IPS DF 4.7 (cell line): ENCODE results near the gene MS4A2.
"Not testable (repeated sequence)": the region's sequence is repeated elsewhere in the genome, so short reads cannot be mapped to it uniquely, and the experiment has no call there.

Experiments
- DNase-seq: peaks from one replicate; pipeline ENCODE4 v3.0.0-alpha.2; 2013; ENCODE audit warnings: low spot score; ENCODE audit errors: extremely low read depth

Gene MS4A2

GRCh38 chr11:60088364-60088763, at the start of gene MS4A2:
Gene MS4A2 (plus strand): TSS chr11:60088664. CDS start chr11:60088766, 102 bp downstream.
- DNase-seq: no peak

- no peak for DNase-seq
Observed at GRCh38 chr11:60040109-60040508, 48.4 kb upstream of the MS4A2 start, which contains the start of gene OOSP2. Gene OOSP2 (plus strand): TSS chr11:60040409. CDS start chr11:60040460, 51 bp downstream.

- DNase-seq: not testable (repeated sequence)
Observed at GRCh38 chr11:60050422-60050821, 38.0 kb upstream of the MS4A2 start.

GRCh38 chr11:60050839-60051238, 37.6 kb upstream of the MS4A2 start:
- not testable (repeated sequence) for DNase-seq

DNA sequence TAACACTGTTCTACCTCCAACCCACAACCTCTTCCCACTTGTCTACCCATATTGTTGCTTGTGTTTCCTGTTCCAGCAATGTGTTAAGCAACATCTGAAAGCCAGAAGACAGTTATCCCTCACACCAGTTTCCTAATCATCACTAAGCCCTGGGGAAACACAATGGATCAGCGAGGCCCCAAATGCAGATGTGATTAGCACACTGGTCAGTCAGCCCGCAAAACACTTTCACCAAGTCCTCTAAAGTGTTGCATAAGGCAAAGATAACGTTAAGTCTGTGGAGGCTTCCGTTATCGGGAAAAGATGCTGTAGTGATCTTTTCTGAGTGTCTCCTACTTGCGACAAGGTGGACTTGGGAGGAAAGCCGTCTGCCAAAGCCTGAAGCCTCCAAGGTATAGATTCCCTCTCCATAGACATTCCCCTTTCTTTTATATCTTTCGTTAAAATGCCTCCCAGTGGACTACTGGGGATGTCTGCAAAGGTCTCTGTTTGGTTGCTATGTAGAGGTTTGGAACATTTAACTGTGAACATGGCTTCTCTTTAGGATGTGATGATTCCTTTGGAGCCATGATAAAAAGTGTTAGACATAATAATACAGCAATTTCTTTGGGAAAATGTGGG, 32.0 kb upstream of the MS4A2 start, which contains the start of gene MS4A3:
Gene MS4A3 (plus strand): TSS at position 317 of the 621 bp plus-strand sequence. CDS start 4,496 bp downstream, outside the sequence.
- no peak for DNase-seq

DNA sequence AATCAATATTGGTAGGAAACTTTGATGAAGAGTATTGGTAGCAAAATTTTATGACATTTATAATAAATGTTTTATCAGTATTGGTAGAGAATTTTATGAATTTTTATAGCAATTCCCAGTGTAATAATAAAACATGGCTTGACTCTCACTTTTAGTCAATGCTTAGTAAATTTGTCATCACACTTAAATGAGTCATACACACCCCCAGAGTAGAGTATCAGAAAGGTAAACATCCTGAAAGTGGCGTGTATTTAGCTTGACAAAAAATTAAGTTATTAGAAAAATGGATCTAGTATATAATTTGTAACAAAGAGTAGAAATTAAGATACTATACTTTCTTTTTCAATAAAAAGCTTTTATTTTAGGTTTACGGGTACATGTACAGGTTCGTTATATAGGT, 29.4 kb upstream of the MS4A2 start:
- no peak for DNase-seq

DNA sequence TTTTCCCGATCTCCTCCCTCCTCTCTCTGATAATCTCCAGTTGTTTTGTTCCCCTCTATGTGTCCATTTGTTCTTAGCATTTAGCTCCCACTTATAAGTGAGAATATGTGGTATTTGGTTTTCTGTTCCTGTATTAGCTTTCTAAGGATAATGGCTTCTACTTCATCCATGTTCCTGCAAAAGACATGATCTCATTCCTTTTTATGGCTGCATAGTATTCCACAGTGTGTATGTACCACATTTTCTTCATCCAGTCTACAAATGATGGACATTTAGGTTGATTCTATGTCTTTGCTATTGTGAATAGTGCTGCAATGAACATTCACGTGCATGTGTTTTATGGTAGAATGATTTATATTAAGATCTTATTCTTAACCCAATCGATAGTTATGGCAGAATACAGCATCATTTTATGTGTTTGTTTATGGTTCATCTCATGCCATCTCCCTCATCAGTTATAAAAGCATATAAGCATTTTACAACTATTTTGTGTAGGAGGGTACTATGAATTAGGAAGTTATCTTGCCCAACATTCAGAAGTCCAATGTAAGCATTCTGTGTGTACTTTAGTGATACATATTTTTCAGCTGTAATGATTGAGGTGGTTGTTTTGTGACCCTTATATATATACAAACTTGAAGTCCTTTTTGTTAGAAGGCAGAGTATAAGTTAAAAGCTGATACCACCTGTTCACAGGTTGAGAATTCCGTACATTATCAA, 28.8 kb upstream of the MS4A2 start:
- DNase-seq: no peak

GRCh38 chr11:60064111-60064510, 24.4 kb upstream of the MS4A2 start:
- no peak for DNase-seq

DNA sequence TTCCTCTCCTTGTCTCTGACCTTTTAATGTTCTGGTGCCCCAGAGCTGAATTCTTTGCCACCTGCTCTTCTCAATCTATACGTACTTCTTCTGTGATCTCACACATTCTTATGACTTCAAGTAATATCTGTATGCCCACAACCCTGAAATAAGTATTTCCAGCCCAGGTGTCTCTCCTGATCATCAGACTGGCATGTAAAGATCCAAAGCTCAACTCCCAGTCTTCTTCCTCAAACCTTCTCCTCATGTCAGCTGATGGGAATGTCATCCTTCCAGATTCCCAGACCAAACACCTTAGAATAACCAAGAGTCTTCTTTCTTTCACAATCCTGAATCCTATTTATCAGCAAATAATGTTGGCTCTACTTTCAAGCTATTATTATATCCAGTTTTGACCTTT, 22.7 kb upstream of the MS4A2 start:
- no peak for DNase-seq

- DNase-seq: no peak
Observed at GRCh38 chr11:60069450-60069849, 19.0 kb upstream of the MS4A2 start.

GRCh38 chr11:60071644-60072043, 16.8 kb upstream of the MS4A2 start:
- DNase-seq: not testable (repeated sequence)

DNA sequence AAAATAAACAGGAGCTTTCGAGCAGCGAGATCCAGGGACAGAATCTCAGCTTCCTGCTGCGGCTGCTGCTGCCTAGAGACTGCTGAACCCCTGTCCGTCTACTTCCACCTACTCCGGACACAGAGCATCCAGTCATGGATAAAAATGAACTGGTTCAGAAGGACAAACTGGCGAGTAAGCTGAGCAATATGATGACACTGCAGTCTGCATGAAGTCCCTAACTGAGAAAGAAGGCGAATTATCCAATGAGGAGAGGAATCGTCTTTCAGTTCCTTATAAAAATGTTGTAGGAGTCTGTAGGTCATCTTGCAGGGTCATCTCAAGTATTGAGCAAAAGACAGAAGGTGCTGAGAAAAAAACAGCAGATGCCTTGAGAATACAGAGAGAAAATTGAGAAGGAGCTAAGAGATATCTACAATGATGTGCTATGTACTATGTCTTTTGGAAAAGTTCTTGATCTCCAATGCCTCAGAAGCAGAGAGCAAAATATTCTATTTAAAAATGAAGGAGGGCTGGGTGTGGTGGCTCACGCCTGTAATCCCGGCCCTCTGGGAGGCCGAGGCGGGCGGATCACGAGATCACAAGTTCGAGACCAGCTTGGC, 11.1 kb upstream of the MS4A2 start:
- no peak for DNase-seq

GRCh38 chr11:60077981-60078380, 10.5 kb upstream of the MS4A2 start:
- DNase-seq: no peak

- DNase-seq: no peak
Observed at GRCh38 chr11:60078745-60079144, 9.7 kb upstream of the MS4A2 start.

DNA sequence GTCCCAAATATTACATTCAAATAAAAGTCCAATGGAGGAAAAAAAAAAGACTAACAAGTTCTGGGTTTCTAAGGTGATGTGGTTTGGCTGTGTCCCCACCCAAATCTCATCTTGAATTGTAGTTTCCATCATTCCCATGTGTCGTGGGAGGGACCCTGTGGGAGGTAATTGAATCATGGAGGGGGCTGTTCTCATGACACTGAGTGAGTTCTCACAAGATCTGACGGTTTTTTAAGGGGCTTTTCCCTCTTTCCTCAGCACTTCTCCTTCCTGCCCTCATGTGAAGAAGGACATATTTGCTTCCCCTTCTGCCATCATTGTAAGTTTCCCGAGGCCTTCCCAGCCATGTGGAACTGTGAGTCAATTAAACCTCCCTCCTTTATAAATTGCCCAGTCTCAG, 7.9 kb upstream of the MS4A2 start:
- no peak for DNase-seq

- DNase-seq: no peak
Observed at GRCh38 chr11:60084631-60085273, 3.7 kb upstream of the MS4A2 start.

DNA sequence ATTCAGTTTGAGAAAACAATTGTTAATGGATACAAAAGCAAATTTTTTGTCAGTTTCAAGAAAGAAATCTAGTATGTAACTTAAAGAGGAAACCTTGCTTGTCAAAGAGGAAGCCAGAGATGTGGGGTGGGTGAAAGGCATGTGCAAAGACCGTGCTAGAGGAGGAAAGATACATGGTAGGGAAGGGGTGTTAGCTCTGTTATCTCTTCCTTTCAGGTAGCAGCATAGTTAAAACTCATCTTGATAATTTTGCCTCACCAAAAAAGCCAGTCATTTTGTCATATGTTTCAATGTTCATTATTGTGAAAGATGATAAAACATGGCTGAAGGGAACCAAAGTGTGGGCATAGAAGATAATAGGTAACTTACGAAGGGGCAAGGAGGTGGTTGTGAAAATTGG, 2.6 kb upstream of the MS4A2 start:
- DNase-seq: no peak

DNA sequence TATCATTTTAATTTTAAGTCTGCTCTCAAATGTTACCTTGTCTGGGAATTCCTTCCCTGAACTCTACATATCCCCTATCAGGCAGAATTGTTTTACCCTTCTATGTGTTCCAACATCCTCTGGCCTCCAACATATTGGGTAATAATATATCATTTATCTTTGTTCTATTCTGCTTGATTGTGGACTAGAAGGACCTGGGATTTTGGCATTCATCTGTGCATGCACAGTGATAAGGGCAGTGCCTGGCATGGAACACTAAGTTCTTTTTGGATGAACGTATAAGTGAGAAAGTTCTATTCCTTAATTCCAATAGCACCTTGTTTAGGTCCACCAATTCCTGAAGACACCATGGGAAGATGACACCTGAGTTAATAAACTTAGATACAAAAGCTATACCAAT, 1.2 kb upstream of the MS4A2 start:
- DNase-seq: no peak

DNA sequence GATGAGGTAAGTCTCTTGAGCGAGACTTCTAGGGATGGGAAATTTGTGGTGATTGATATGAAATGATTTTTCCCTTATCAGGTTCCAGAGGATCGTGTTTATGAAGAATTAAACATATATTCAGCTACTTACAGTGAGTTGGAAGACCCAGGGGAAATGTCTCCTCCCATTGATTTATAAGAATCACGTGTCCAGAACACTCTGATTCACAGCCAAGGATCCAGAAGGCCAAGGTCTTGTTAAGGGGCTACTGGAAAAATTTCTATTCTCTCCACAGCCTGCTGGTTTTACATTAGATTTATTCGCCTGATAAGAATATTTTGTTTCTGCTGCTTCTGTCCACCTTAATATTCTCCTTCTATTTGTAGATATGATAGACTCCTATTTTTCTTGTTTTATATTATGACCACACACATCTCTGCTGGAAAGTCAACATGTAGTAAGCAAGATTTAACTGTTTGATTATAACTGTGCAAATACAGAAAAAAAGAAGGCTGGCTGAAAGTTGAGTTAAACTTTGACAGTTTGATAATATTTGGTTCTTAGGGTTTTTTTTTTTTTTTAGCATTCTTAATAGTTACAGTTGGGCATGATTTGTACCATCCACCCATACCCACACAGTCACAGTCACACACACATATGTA, 7.1 kb downstream of the MS4A2 start:
- no peak for DNase-seq

GRCh38 chr11:60097189-60097588, 8.7 kb downstream of the MS4A2 start:
- no peak for DNase-seq

GRCh38 chr11:60098508-60098907, 10.0 kb downstream of the MS4A2 start:
- no peak for DNase-seq
